ENCODE measurements around the gene FOXL2NB. TPM values are rescaled to one million over a fixed set of nuclear protein-coding genes. Genes with fewer than 3 reads are reported as not detected.

Gene FOXL2NB
- total RNA-seq, 2 experiments from 2014 or later: not detected

GRCh38 chr3:138948371-138949001, 1.5 kb downstream of the FOXL2NB start:
- intact Hi-C loops (cut with micrococcal nuclease): loop anchor here (10.0 kb wide), 1 partner anchor 1174 kb away; no protein-coding TSS in a partner anchor
- H3K27me3 Mint-ChIP-seq: peaks cover 61% of the 10 kb centered on the region
- TF ChIP-seq, protein P1, sequence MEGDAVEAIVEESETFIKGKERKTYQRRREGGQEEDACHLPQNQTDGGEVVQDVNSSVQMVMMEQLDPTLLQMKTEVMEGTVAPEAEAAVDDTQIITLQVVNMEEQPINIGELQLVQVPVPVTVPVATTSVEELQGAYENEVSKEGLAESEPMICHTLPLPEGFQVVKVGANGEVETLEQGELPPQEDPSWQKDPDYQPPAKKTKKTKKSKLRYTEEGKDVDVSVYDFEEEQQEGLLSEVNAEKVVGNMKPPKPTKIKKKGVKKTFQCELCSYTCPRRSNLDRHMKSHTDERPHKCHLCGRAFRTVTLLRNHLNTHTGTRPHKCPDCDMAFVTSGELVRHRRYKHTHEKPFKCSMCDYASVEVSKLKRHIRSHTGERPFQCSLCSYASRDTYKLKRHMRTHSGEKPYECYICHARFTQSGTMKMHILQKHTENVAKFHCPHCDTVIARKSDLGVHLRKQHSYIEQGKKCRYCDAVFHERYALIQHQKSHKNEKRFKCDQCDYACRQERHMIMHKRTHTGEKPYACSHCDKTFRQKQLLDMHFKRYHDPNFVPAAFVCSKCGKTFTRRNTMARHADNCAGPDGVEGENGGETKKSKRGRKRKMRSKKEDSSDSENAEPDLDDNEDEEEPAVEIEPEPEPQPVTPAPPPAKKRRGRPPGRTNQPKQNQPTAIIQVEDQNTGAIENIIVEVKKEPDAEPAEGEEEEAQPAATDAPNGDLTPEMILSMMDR (IDR thresholded peaks at IDR 0.05): no peak

GRCh38 chr3:138949002-138949418, 2.0 kb downstream of the FOXL2NB start:
- DNase-seq (no peak), ATAC-seq (no peak)
- TF ChIP-seq, protein P1 (IDR thresholded peaks at IDR 0.05): no peak
- POLR2A ChIA-PET: no interaction called here
- Mint-ChIP-seq H3K4me1 (ENCODE audit: low read depth) (peaks cover 26% of the 10 kb centered on the region), H3K9me3 (no peaks in the 10 kb centered on the region), H3K27ac (no peak overlapping the region), H3K27me3 (peaks cover 56% of the 10 kb centered on the region), H3K36me3 (ENCODE audit: low read depth) (no peaks in the 10 kb centered on the region), H3K4me3 (no peak overlapping the region)
- CTCF ChIA-PET: interaction anchor here (0.9 to 9.5 kb wide), 2 partner anchors 8 to 16 kb away, joined by 3 to 87 read pairs; no protein-coding TSS in a partner anchor
- intact Hi-C loops (cut with micrococcal nuclease): loop anchor here (10.0 kb wide), 1 partner anchor 1174 kb away; no protein-coding TSS in a partner anchor

More at GRCh38 chr3:138948371-138949001, 1.5 kb downstream of the FOXL2NB start:
- no peak overlapping the region for H3K27ac Mint-ChIP-seq
- ATAC-seq (no peak), DNase-seq (no peak)
- H3K4me1 Mint-ChIP-seq (ENCODE audit: low read depth): peaks cover 30% of the 10 kb centered on the region
- ChIA-PET POLR2A (interaction anchor here (1.2 kb wide), 1 partner anchor 12 kb away, joined by 4 read pairs; no protein-coding TSS in a partner anchor), CTCF (interaction anchor here (0.9 to 9.5 kb wide), 2 partner anchors 8 to 16 kb away, joined by 3 to 87 read pairs; no protein-coding TSS in a partner anchor)
- H3K9me3 Mint-ChIP-seq: no peaks in the 10 kb centered on the region
- no peaks in the 10 kb centered on the region for H3K36me3 Mint-ChIP-seq (ENCODE audit: low read depth)
- no peak overlapping the region for H3K4me3 Mint-ChIP-seq

- Mint-ChIP-seq H3K4me1 (ENCODE audit: low read depth) (peaks cover 21% of the 10 kb centered on the region), H3K9me3 (no peaks in the 10 kb centered on the region), H3K27ac (no peak overlapping the region), H3K4me3 (peak overlapping the region; percentile 13), H3K36me3 (ENCODE audit: low read depth) (no peaks in the 10 kb centered on the region), H3K27me3 (peaks cover 50% of the 10 kb centered on the region)
- CTCF ChIA-PET: interaction anchor here (1.0 to 9.5 kb wide), 5 partner anchors 9 to 33 kb away, joined by 3 to 87 read pairs (median 5); no protein-coding TSS in a partner anchor
- no peak for ATAC-seq
- no peak for DNase-seq
- TF ChIP-seq, protein P1 (IDR thresholded peaks at IDR 0.05): no peak
- POLR2A ChIA-PET: no interaction called here
- intact Hi-C loops (cut with micrococcal nuclease): loop anchor here (10.0 kb wide), 1 partner anchor 1175 kb away; no protein-coding TSS in a partner anchor
Measured at GRCh38 chr3:138949445-138950005, 2.5 kb downstream of the FOXL2NB start.

DNA sequence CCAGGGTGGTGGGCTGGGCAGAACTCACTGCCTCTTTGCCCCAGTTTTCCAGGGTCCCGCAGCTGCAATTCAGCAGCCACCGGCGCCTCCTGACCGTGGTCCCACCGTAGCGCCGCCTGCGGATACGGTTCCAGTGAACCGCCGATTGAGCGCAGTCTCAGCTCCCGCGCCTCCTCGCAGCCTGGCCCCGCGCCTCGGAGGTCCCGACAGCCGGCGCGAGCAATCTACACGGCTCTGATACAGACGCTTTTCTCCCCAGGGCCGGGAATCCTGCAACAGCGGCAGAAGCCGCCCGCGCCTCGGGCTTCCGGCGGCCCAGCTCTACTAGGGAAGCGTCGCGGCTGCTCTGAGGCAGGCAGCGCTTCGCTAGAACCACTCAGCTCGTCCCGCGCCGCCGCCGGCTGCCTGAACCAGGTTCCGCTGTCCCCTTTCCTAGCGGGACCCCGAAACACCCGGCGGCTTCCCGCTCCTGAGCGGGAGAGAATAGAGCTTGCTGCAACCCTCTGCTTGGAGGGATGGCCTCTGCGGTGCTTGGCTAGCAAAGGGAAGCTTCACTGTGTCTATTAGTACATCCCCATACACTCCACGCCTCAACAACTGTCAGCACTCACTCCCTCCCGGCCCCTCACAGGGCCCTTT, 3.1 kb downstream of the FOXL2NB start:
- no peaks in the 10 kb centered on the region for H3K9me3 Mint-ChIP-seq
- peak; percentile 52 for ATAC-seq
- H3K27ac Mint-ChIP-seq: no peak overlapping the region
- intact Hi-C loops (cut with micrococcal nuclease): no loop called here
- peaks cover 17% of the 10 kb centered on the region for H3K4me1 Mint-ChIP-seq (ENCODE audit: low read depth)
- H3K36me3 Mint-ChIP-seq (ENCODE audit: low read depth): no peaks in the 10 kb centered on the region
- H3K4me3 Mint-ChIP-seq: peak overlapping the region; percentile 11
- H3K27me3 Mint-ChIP-seq: peaks cover 47% of the 10 kb centered on the region
- CTCF ChIA-PET: interaction anchor here (1.0 to 9.5 kb wide), 6 partner anchors 10 to 379 kb away, joined by 3 to 87 read pairs (median 6); no protein-coding TSS in a partner anchor
- TF ChIP-seq, protein P1 (IDR thresholded peaks at IDR 0.05): no peak
- POLR2A ChIA-PET: no interaction called here
- peak; percentile 34 for DNase-seq

Data from activated CD8-positive, alpha-beta T cell treated with anti-CD3 and anti-CD28 coated beads for 36 hours (primary cell).